GM03348 (cell line): ENCODE data around the gene IGBP1.
"Not testable (repeated sequence)": the region's sequence is repeated elsewhere in the genome, so short reads cannot be mapped to it uniquely, and the experiment has no call there.

ENCODE experiments used
- DNase-seq: peaks from one replicate; pipeline ENCODE4 v3.0.0; 2012; ENCODE audit warnings: low spot score

IGBP1 gene

GRCh38 chrX:70166601-70167590 lies 33.6 kb downstream of the IGBP1 start:
- DNase-seq = peak; percentile 48

DNA sequence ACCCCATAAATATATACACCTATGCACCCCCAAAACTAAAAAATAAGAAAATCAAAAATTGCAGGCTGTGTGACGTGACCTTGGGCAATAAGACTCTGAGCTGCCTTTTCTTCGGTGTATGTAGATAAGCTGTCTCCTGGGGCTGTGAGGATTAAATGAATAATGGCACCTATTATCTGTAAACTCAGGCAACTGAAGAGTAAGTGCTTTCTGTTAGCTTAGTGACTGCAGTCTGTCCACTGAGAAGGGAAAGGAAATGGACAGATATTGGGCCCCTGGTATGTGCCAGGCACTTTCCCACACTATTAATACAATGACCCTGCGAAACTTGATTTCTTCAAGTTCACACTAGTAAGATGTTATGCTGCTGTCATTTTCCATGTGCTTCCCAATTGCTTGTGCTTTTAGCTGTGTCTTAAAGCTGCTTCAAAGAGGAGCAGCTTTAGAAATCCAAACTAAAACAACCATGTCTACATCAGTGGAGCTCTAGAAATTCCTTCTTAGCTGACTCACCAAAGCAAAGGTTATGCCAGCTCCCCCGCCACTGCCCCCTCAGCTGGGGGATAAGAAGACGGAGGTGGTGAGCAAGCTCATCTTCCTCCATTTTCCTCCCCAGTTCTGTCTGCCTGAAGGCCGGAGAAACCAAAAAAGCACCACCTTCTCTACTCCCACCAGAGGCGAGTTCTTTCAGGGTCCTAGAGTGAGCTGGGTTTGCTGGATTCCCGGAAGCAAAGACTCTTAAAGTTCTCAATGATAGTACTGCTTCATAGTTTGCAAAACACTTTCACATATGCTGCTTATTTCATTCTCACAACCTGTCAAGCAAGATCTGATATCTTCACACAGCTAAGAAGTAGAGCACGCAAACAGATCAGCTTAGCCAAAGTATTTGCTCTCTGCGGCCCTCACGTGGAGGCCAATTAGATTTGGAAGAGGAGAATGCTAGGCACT lies 35.3 kb downstream of the IGBP1 start:
- DNase-seq = peak; percentile 65

DNA sequence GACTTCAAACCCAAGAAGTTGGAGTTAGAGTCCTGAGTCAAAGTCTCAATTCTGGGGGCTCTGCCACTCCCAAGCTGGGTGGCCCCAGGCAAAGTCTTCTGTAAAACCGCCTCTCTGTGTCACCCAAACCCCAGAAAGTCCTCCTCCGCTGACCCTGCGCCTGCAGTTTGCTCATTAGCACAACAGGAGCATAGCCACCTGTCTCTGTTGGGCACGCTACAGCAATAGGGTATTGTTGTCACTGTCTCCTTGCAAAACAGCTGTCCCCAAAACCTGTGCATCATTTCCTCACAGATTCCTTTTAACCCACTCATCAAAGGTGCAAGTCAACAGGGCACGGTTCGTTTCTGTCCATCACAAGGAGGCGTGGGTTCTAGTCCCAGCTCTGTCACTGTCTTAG lies 36.0 kb downstream of the IGBP1 start:
- DNase-seq = no peak

DNA sequence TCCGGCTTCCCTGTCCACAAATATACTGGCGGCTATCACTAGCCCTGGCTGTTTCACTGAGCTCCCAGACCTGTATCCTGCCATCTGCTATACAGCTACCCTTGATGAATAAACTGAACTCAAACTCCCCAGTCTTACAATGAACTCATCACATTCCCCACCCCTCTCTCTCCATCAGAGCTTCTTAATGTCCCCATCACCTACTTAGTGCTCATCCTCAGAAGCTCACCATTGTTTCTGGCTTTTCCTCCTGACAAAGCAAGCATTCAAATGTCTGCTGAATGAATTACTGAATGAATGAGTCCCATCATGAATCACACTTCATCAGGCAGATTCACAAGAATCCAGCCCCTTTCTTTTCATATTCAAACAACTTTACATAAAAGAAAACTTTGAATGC lies 38.4 kb downstream of the IGBP1 start:
- DNase-seq = no peak

DNA sequence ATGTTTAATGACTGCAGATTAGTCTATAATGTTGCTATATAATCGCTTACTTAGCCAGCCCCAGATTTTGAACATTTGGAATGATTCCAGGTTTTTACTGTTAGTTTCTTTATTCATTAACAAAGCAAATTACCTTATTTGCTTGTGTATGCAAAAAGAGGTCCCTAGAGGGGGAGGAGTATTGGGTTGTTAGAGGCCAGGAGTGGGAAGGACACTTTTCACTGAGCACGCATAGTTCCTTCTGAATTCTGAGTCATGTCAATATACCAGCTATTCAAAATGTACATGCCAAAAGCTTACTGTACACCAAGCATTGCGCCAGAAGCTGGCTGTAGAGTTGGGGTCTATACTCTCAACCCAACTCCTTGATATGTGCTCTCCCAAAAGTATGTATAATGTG lies 39.0 kb downstream of the IGBP1 start:
- no peak for DNase-seq

GRCh38 chrX:70172964-70173363 lies 39.7 kb downstream of the IGBP1 start:
- DNase-seq = no peak

GRCh38 chrX:70174754-70175153 lies 41.5 kb downstream of the IGBP1 start:
- DNase-seq = no peak

DNA sequence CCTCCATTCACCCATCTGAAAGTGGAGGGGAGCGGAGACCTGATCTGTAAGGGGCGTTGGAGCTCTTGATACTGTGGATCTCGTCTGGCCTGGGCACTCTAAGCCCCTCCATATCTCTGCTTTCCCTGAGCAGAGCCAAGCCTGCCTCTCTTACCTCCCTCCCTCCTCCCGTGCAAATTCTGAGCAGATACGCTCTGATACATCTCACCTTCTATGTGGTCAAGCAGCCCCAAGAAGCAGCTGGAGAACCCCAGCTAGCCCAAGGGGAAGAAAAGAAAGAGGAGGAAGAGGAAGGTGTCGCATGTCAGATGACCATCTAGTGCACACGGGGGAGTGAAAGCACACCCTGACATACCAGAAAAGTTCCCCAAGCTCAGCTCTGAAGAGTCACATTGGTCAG lies 42.1 kb downstream of the IGBP1 start:
- no peak for DNase-seq

GRCh38 chrX:70176938-70177533 lies 43.8 kb downstream of the IGBP1 start, which contains the start of gene DGAT2L6:
Gene DGAT2L6 (plus strand): TSS chrX:70177483. CDS start chrX:70177583, 100 bp downstream.
- DNase-seq = no peak

DNA sequence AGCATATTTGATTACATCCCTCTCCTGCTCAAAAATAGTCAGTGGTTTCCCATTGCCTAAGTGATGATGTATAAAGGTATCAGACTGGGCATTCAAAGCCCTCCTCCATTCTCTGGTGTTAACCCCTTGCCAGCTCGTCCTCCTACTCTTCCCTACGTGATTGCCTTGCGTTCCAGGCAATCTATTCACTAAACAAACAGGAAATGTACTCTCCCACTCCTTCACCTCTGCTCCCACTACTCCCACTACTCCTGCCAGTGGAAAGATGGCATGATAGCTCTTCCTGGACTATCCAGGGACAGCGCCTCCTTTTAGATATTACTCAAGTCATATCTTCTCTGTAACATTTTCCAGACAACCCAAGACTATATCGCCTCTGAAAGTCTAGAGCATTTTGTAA lies 49.8 kb downstream of the IGBP1 start:
- no peak for DNase-seq

- no peak for DNase-seq
Measured at GRCh38 chrX:70190225-70190624, 57.0 kb downstream of the IGBP1 start.

DNA sequence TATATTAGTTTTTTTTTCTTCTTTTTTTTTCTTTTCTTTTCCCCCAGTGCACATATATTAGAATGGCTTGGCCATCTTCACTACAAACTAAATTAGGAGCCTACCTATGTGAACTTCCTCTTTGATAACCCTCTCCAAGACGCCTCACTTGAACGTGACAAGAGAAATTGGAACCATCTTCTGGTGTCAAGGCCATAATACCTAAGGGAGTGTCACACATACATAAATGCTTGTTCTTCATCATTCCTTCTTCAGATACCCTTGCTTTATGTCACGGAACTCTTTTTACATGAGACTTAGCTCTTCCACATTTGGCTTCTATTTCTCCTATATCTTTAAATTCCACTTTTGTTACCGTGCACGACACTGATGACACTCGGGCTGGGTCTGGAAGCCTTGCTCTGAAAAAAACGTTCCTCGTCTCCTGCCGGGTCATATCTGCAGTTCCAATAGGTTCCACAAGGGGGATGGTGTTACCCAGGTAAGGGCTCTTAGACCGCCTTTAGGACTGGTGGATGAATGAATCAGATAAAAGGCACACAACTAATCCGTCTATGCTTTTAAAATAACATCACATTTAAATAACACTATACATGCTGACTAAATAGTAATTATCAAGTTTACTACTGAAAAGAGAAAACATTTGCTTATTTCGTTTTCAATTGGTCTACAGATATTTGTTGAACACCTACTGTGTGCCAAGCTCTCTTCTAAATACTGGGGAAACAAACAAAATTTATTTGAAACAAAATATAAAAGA lies 63.9 kb downstream of the IGBP1 start:
- peak; percentile 46 for DNase-seq

DNA sequence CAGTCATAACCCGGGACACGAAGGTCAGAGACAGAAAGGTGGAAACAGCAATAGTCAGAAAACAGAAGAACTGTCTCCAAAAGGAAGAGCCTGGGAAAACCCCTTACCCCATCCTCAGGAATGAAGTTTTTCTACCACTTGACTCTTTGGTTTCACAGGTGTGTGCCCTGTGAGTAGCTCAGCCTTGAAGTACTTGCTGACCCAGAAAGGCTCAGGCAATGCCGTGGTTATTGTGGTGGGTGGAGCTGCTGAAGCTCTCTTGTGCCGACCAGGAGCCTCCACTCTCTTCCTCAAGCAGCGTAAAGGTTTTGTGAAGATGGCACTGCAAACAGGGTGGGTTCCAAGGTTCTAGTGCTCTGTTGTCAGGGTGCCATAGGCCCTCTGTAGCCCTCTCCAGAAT lies 68.5 kb downstream of the IGBP1 start:
- no peak for DNase-seq

GRCh38 chrX:70208479-70208878 lies 75.2 kb downstream of the IGBP1 start:
- no peak for DNase-seq

GRCh38 chrX:70209570-70209969 lies 76.3 kb downstream of the IGBP1 start:
- DNase-seq = not testable (repeated sequence)
